SK-N-SH (cell line): ENCODE data around the gene PARVB. TPM values are rescaled to one million over a fixed set of nuclear protein-coding genes. Genes with fewer than 3 reads are reported as not detected.

Experiments used
- CTCF ChIA-PET: fragments of 300-600, 350-600 bp; formaldehyde crosslinking; extraction: SDS; loops from one replicate; lab custom pipeline; 2021; lab: Yijun Ruan, JAX
- POLR2A ChIA-PET: fragments of 350-600 bp; sonication (Branson Sonifier 250); formaldehyde crosslinking; extraction: SDS; loops from one replicate; lab custom pipeline; 2020; ENCODE audit warnings: antibody characterized with exemption, inconsistent platforms; lab: Yijun Ruan, JAX
- DNase-seq: peaks from one replicate; pipeline ENCODE4 v3.0.0; 2012
- H2AFZ ChIP-seq: fragments of 200-600 bp; sonication (generic); 2 replicates; pipeline ENCODE4 v1.8.1; 2016; ENCODE audit warnings: antibody characterized with exemption, mild to moderate bottlenecking, low read depth
- H3F3A ChIP-seq: fragments of 200-600 bp; sonication (generic); replicated peaks from 2 replicates; pipeline ENCODE3; 2016; ENCODE audit warnings: antibody characterized with exemption, mild to moderate bottlenecking; ENCODE audit not compliant: insufficient read depth
- H3K27ac ChIP-seq, 2 experiments: fragments of 200-500 bp in 1 of 2; fragments of 200-600 bp in 1 of 2; sonication (Bioruptor generic) in 1 of 2; sonication (generic), shearing (Covaris generic) in 1 of 2; 2 replicates each; pipeline versions ENCODE4 v1.5.1 to v1.6.1; 2014 to 2016; ENCODE audit warnings: low read depth in 2 of 2, inconsistent platforms in 1 of 2, low read length in 1 of 2, mild to moderate bottlenecking in 1 of 2, mixed read lengths in 1 of 2
- H3K27me3 ChIP-seq: fragments of 200-600 bp; sonication (generic), shearing (Covaris generic); 2 replicates; pipeline ENCODE4 v1.6.1; 2016; ENCODE audit warnings: mixed run types; ENCODE audit not compliant: insufficient read depth
- H3K36me3 ChIP-seq, 2 experiments: fragments of 200-500 bp in 1 of 2; fragments of 200-600 bp in 1 of 2; sonication (Bioruptor generic) in 1 of 2; sonication (generic) in 1 of 2; replicated peaks in 1 of 2; 2 replicates each; pipeline versions ENCODE3 to v1.5.1; 2014 to 2016; ENCODE audit warnings: low read length in 1 of 2, mild to moderate bottlenecking in 1 of 2; ENCODE audit not compliant: insufficient read depth in 2 of 2, control insufficient read depth in 1 of 2
- H3K4me1 ChIP-seq, 2 experiments: fragments of 200-500 bp in 1 of 2; fragments of 200-600 bp in 1 of 2; sonication (Bioruptor generic) in 1 of 2; sonication (generic), shearing (Covaris generic) in 1 of 2; 2 replicates each; pipeline versions ENCODE4 v1.5.1 to v1.6.1; 2014 to 2016; ENCODE audit warnings: low read depth in 1 of 2, low read length in 1 of 2, mixed run types in 1 of 2; ENCODE audit not compliant: insufficient read depth in 2 of 2, control insufficient read depth in 1 of 2
- H3K4me2 ChIP-seq: fragments of 200-600 bp; sonication (generic), shearing (Covaris generic); 2 replicates; pipeline ENCODE4 v1.6.1; 2017; ENCODE audit warnings: mixed run types
- H3K4me3 ChIP-seq, 2 experiments: fragments of 200-500 bp in 1 of 2; fragments of 200-600 bp in 1 of 2; sonication (Bioruptor generic) in 1 of 2; sonication (generic), shearing (Covaris generic) in 1 of 2; 2 replicates each; pipeline versions ENCODE4 v1.5.1 to v1.8.1; 2014 to 2016; ENCODE audit warnings: low read depth in 2 of 2, inconsistent platforms in 1 of 2, low read length in 1 of 2, mild to moderate bottlenecking in 1 of 2, mixed read lengths in 1 of 2, moderate library complexity in 1 of 2
- H3K79me2 ChIP-seq: fragments of 200-600 bp; sonication (generic); 2 replicates; pipeline ENCODE4 v1.8.1; 2017; ENCODE audit warnings: mild to moderate bottlenecking; ENCODE audit not compliant: insufficient read depth
- H3K9ac ChIP-seq: fragments of 200-600 bp; sonication (generic); 2 replicates; pipeline ENCODE4 v1.6.1; 2017; ENCODE audit warnings: mixed run types
- H3K9me2 ChIP-seq: fragments of 200-600 bp; sonication (generic); 2 replicates; pipeline ENCODE4 v1.6.1; 2017; ENCODE audit warnings: mixed run types
- H3K9me3 ChIP-seq: fragments of 200-600 bp; sonication (generic); 2 replicates; pipeline ENCODE4 v1.6.1; 2017; ENCODE audit warnings: mixed run types, mild to moderate bottlenecking, moderate library complexity
- H4K20me1 ChIP-seq: fragments of 200-600 bp; sonication (generic); 2 replicates; pipeline ENCODE4 v1.6.1; 2017; ENCODE audit warnings: mild to moderate bottlenecking, mixed run types; ENCODE audit not compliant: insufficient read depth
- ELF1 ChIP-seq: IDR thresholded peaks from 2 replicates; pipeline ENCODE4 v1.4.0; 2012
- EP300 ChIP-seq, 2 experiments: IDR thresholded peaks; 2 replicates each; pipeline versions ENCODE4 v1.4.0 to v1.6.1; 2012; ENCODE audit warnings: borderline replicate concordance in 1 of 2, low read depth in 1 of 2, low read length in 1 of 2
- FOXM1 ChIP-seq: IDR thresholded peaks from 2 replicates; pipeline ENCODE4 v1.4.0; 2012; ENCODE audit warnings: low read depth, mild to moderate bottlenecking
- GABPA ChIP-seq: IDR thresholded peaks from 2 replicates; pipeline ENCODE4 v1.4.0; 2012; ENCODE audit warnings: low read depth, mild to moderate bottlenecking
- GATA2 ChIP-seq: sonication (generic); formaldehyde crosslinking; IDR thresholded peaks from 2 replicates; pipeline ENCODE4 v1.5.0; 2020; ENCODE audit warnings: mild to moderate bottlenecking, missing genetic modification reagents
- JUND ChIP-seq: IDR thresholded peaks from 2 replicates; pipeline ENCODE4 v1.4.0; 2012
- MAX ChIP-seq: IDR thresholded peaks from 2 replicates; pipeline ENCODE4 v1.4.0; 2012; ENCODE audit warnings: low read depth
- MEF2A ChIP-seq: IDR thresholded peaks from 2 replicates; pipeline ENCODE4 v1.4.0; 2012; ENCODE audit warnings: low read depth, borderline replicate concordance
- MXI1 ChIP-seq: IDR thresholded peaks from 2 replicates; pipeline ENCODE4 v1.6.1; 2012; ENCODE audit warnings: mild to moderate bottlenecking, low read depth, low read length, improper control_type of control experiment
- NRF1 ChIP-seq: IDR thresholded peaks from 2 replicates; pipeline ENCODE4 v1.6.1; 2012; ENCODE audit warnings: low read depth, mild to moderate bottlenecking, low read length
- PBX3 ChIP-seq: IDR thresholded peaks from 2 replicates; pipeline ENCODE4; 2012
- RAD21 ChIP-seq: IDR thresholded peaks from 2 replicates; pipeline ENCODE4 v1.6.1; 2012; ENCODE audit warnings: mild to moderate bottlenecking, low read length
- RCOR1 ChIP-seq: fragments of 150-350 bp; IDR thresholded peaks from 2 replicates; pipeline ENCODE4 v1.6.1; 2017; ENCODE audit warnings: antibody characterized with exemption, low read length
- RXRA ChIP-seq: IDR thresholded peaks from 2 replicates; pipeline ENCODE4 v1.4.0; 2012; ENCODE audit warnings: low read depth, mild to moderate bottlenecking, borderline replicate concordance
- SIN3A ChIP-seq: IDR thresholded peaks from 2 replicates; pipeline ENCODE4 v1.6.1; 2012; ENCODE audit warnings: low read depth, mild to moderate bottlenecking, low read length, moderate library complexity, borderline replicate concordance
- SMC3 ChIP-seq: IDR thresholded peaks from 2 replicates; pipeline ENCODE4 v1.6.1; 2012; ENCODE audit warnings: low read depth, low read length, improper control_type of control experiment
- TCF12 ChIP-seq: IDR thresholded peaks from 2 replicates; pipeline ENCODE4 v1.4.0; 2012
- TEAD4 ChIP-seq: IDR thresholded peaks from 2 replicates; pipeline ENCODE4 v1.4.0; 2012; ENCODE audit warnings: mild to moderate bottlenecking, borderline replicate concordance; ENCODE audit not compliant: insufficient read depth
- USF2 ChIP-seq: fragments of 150-350 bp; IDR thresholded peaks from 2 replicates; pipeline ENCODE4 v1.6.1; 2017; ENCODE audit warnings: antibody characterized with exemption, low read length, low read depth, borderline replicate concordance
- YY1 ChIP-seq: IDR thresholded peaks from 2 replicates; pipeline ENCODE4 v1.4.0; 2012; ENCODE audit warnings: low read depth, mild to moderate bottlenecking
- ZBTB33 ChIP-seq: IDR thresholded peaks from 2 replicates; pipeline ENCODE4 v1.4.0; 2012; ENCODE audit warnings: low read depth, borderline replicate concordance
- WGBS: methylation state at CpG from one replicate; pipeline ENCODE4 v1.1.6; 2017; ENCODE audit warnings: low lambda C conversion rate; 5-methylcytosine and 5-hydroxymethylcytosine counted together
- polyA plus RNA-seq, 3 experiments: library from polyadenylated mRNA; depleted of rRNA; stranded (reverse); fragments of >200 nt; gene quantifications; 2 replicates each; pipeline ENCODE4 v1.2.3, GENCODE V29; 2012

The PARVB gene
- polyA plus RNA-seq, 1 of the 3 experiments (the other 2 are of a cell fraction), result 87.8 TPM

GRCh38 chr22:44084044-44084772 lies 60.1 kb downstream of the PARVB start:
- Histone ChIP-seq H3K4me3 (no peak overlapping the region), H3K4me2 (no peak overlapping the region), H3K9ac (no peak overlapping the region), H3K9me3 (no peaks in the 10 kb centered on the region), H3K36me3 (no peaks in the 10 kb centered on the region), H3K9me2 (no peaks in the 10 kb centered on the region), H3K27ac (no peak overlapping the region), H4K20me1 (no peaks in the 10 kb centered on the region), H3K27me3 (no peaks in the 10 kb centered on the region), H3K79me2 (no peaks in the 10 kb centered on the region), H3K4me1 (no peaks in the 10 kb centered on the region; a peak in 1 of 4 replicates), H3F3A (no peaks in the 10 kb centered on the region), H2AFZ (no peak overlapping the region)
- CTCF ChIA-PET, result interaction anchor here (0.8 to 10.5 kb wide), 10 partner anchors 9 to 601 kb away, joined by 3 to 234 read pairs (median 5); no protein-coding TSS in a partner anchor
- WGBS, result 91% methylated on average over 11 of the region's 11 CpGs
- no peak for DNase-seq
- POLR2A ChIA-PET, result no interaction called here
- no peak for TF ChIP-seq ELF1
- no peak for TF ChIP-seq RCOR1
- no peak for TF ChIP-seq SIN3A
- no peak for TF ChIP-seq GATA2
- no peak for TF ChIP-seq SMC3
- TF ChIP-seq FOXM1, result no peak
- TF ChIP-seq YY1, result no peak
- TF ChIP-seq RXRA, result no peak
- TF ChIP-seq TCF12, result no peak
- TF ChIP-seq JUND, result no peak
- TF ChIP-seq GABPA, result no peak
- no peak for TF ChIP-seq MXI1

- Histone ChIP-seq H4K20me1 (no peaks in the 10 kb centered on the region), H3K9me2 (no peaks in the 10 kb centered on the region), H2AFZ (no peak overlapping the region), H3K4me3 (no peak overlapping the region), H3K27me3 (no peaks in the 10 kb centered on the region), H3K36me3 (no peaks in the 10 kb centered on the region), H3F3A (no peaks in the 10 kb centered on the region), H3K4me1 (no peaks in the 10 kb centered on the region; a peak in 1 of 4 replicates), H3K4me2 (no peak overlapping the region), H3K9me3 (no peaks in the 10 kb centered on the region), H3K9ac (no peak overlapping the region), H3K27ac (no peak overlapping the region), H3K79me2 (no peaks in the 10 kb centered on the region)
- DNase-seq, result peak; percentile 76
- WGBS, result 86% methylated on average over 10 of the region's 11 CpGs
- ChIA-PET CTCF (interaction anchor here (0.6 to 10.5 kb wide), 34 partner anchors 8 to 557 kb away, joined by 3 to 234 read pairs (median 3); partner anchors contain the start of gene PARVB), POLR2A (interaction anchor here (1.0 to 1.1 kb wide), 2 partner anchors 92 to 131 kb away, joined by 3 read pairs; partner anchors contain the start of gene SAMM50)
- TF ChIP-seq USF2 (no peak), SMC3 (peak; percentile 63), MEF2A (no peak), EP300 (IDR thresholded peaks at IDR 0.05; ENCODE audit: borderline replicate concordance in 1 of 2, low read depth in 1 of 2, low read length in 1 of 2) (no peak), RAD21 (peak; percentile 78), TEAD4 (no peak), NRF1 (no peak), TCF12 (no peak), PBX3 (no peak), ELF1 (no peak), GATA2 (no peak), RCOR1 (no peak), ZBTB33 (no peak), MAX (no peak)
Observed at GRCh38 chr22:44085743-44086270, 61.7 kb downstream of the PARVB start.
